Kidney (tissue), 14 donors: Measurements from ENCODE around the gene IGF2BP3. TPM values are rescaled to one million over a fixed set of nuclear protein-coding genes. Genes with fewer than 3 reads are reported as not detected.

Experiments used
- DNase-seq, 5 donors: peaks; one replicate each; pipeline ENCODE4 v3.0.0-alpha.2; 2013 to 2020
- FAIRE-seq: peaks from 2 replicates; lab custom pipeline; 2012; peaks lifted over from hg19 to GRCh38; lab: Jason Lieb, UNC
- H3K27ac ChIP-seq, 2 donors: one replicate each; pipeline ENCODE4 v1.7.0; 2013; ENCODE audit warnings: low read depth in 2 of 2, low read length in 2 of 2, inconsistent platforms in 1 of 2
- H3K27me3 ChIP-seq: one replicate; pipeline ENCODE4 v1.7.1; 2013; ENCODE audit warnings: low read length, inconsistent platforms; ENCODE audit not compliant: control insufficient read depth, insufficient read depth
- H3K36me3 ChIP-seq, 3 donors: one replicate each; pipeline versions ENCODE4 v1.7.0 to v1.7.1; 2013; ENCODE audit warnings: low read length in 3 of 3, control low read depth in 1 of 3, inconsistent platforms in 1 of 3; ENCODE audit not compliant: insufficient read depth in 3 of 3, control insufficient read depth in 2 of 3
- H3K4me1 ChIP-seq, 3 donors: one replicate each; pipeline versions ENCODE4 v1.7.0 to v1.7.1; 2013; ENCODE audit warnings: low read length in 3 of 3, inconsistent platforms in 1 of 3, low read depth in 1 of 3; ENCODE audit not compliant: control insufficient read depth in 2 of 3, insufficient read depth in 2 of 3
- H3K4me3 ChIP-seq, 3 donors: one replicate each; pipeline versions ENCODE4 v1.7.0 to v1.8.1; 2013; ENCODE audit warnings: low read length in 3 of 3, control low read depth in 1 of 3, inconsistent platforms in 1 of 3
- H3K9ac ChIP-seq, 3 donors: one replicate each; pipeline versions ENCODE4 v1.7.0 to v1.7.1; 2013; ENCODE audit warnings: low read length in 3 of 3, control low read depth in 1 of 3, inconsistent platforms in 1 of 3
- H3K9me3 ChIP-seq, 3 donors: one replicate each; pipeline versions ENCODE4 v1.7.0 to v1.7.1; 2013; ENCODE audit warnings: low read length in 3 of 3, control low read depth in 1 of 3, inconsistent platforms in 1 of 3; ENCODE audit not compliant: control insufficient read depth in 2 of 3, insufficient read depth in 1 of 3
- intact Hi-C: fragments of 100-400 bp; cut with DNase I; formaldehyde crosslinking; loops from one replicate; pipeline ENCODE4 v1.11.1; 2022
- polyA plus RNA-seq: library from polyadenylated mRNA; stranded (reverse); fragments of 350-450 nt; fragmentation: Illumina TruSeq; extraction: RNeasy Lipid Tissue Mini Kit (QIAGEN cat#74804); gene quantifications from one replicate; pipeline ENCODE4 v1.2.3, GENCODE V29; 2014; ENCODE audit warnings: low read depth, low replicate concordance; ENCODE audit not compliant: insufficient read depth
- total RNA-seq: library from RNA; stranded (reverse); fragmentation: NEBNext Ultra II Directional; extraction: Animal tissue kit (Norgen Biotek cat#: 25700); gene quantifications from one replicate; pipeline ENCODE4 v1.2.1, GENCODE V29; 2021
- TF ChIP-seq, protein P1 (sequence below): IDR thresholded peaks from 3 replicates; pipeline ENCODE4 v1.5.1; 2012; ENCODE audit warnings: mild to moderate bottlenecking, moderate library complexity, borderline replicate concordance; ENCODE audit not compliant: insufficient read depth; ENCODE audit errors: extremely low read depth
- donor health status: control.
- donor health status: control.
- donor health status: control.
- donor health status: control.
- donor health status: control.
- donor health status: DM: yes; HTN: yes; CAD: no.
- donor health status: Normal renal cell carcinoma (clear cell type).

IGF2BP3 gene
- total and polyA plus RNA-seq, 2 donors from 2014 or later = 0.85 TPM; not detected in 1

DNA sequence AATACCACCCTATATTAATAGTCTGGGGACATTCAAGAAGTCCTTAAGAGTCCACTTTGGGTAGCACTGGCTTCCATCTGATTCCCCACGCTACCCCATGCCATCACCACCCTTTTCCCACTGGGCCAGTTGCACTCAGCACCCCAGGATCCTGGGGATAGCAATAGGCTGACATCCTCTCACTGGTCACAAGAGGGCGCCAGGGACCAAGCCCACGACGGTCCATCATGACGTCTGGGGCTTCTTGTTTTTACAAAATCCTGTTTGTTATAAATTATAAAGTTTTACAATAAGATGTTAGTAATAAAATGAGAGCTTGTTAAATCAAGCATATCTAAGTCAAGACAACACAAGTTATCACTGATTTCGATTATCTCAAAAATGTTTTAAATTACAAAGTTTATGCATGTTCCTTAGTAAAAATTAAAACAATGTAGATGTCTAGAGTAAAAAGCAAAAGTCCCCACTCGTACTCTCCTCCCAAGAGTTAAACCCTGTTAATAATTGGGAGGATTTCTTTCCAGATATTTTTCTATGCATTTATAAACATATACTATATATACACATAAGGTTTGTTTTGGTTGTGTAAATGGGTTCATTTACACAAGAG, 208.3 kb downstream of the IGF2BP3 start:
- FAIRE-seq = peak; percentile 11
- Histone ChIP-seq H3K36me3 (peaks cover 0 to 5% (median 0%) of the 10 kb centered on the region in 3 donors), H3K27me3 (no peaks in the 10 kb centered on the region), H3K9me3 (no peaks in the 10 kb centered on the region), H3K9ac (no peak overlapping the region), H3K27ac (no peak overlapping the region), H3K4me1 (no peaks in the 10 kb centered on the region), H3K4me3 (no peak overlapping the region)
- intact Hi-C loops = no loop called here
- TF ChIP-seq, protein P1, sequence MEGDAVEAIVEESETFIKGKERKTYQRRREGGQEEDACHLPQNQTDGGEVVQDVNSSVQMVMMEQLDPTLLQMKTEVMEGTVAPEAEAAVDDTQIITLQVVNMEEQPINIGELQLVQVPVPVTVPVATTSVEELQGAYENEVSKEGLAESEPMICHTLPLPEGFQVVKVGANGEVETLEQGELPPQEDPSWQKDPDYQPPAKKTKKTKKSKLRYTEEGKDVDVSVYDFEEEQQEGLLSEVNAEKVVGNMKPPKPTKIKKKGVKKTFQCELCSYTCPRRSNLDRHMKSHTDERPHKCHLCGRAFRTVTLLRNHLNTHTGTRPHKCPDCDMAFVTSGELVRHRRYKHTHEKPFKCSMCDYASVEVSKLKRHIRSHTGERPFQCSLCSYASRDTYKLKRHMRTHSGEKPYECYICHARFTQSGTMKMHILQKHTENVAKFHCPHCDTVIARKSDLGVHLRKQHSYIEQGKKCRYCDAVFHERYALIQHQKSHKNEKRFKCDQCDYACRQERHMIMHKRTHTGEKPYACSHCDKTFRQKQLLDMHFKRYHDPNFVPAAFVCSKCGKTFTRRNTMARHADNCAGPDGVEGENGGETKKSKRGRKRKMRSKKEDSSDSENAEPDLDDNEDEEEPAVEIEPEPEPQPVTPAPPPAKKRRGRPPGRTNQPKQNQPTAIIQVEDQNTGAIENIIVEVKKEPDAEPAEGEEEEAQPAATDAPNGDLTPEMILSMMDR = peak; percentile 72
- DNase-seq = peak; percentile 53 to 83 (median 64)

DNA sequence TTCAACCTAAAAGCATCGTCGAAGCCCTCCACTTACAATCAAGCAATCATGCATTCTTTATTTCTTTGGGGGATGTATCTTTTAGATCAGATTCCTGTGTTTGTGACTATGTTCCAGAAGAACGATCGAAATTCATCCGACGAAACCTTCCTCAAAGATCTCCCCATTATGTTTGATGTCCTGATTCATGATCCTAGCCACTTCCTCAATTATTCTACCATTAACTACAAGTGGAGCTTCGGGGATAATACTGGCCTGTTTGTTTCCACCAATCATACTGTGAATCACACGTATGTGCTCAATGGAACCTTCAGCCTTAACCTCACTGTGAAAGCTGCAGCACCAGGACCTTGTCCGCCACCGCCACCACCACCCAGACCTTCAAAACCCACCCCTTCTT, 209.9 kb downstream of the IGF2BP3 start:
- Histone ChIP-seq H3K4me1 (no peaks in the 10 kb centered on the region), H3K9ac (no peak overlapping the region), H3K27me3 (no peaks in the 10 kb centered on the region), H3K9me3 (no peaks in the 10 kb centered on the region), H3K36me3 (peaks cover 0 to 5% (median 0%) of the 10 kb centered on the region in 3 donors), H3K27ac (no peak overlapping the region), H3K4me3 (no peak overlapping the region)
- no peak for FAIRE-seq
- DNase-seq = no peak
- intact Hi-C loops = no loop called here
- TF ChIP-seq, protein P1 = no peak

Other genes starting within 250 kb of the IGF2BP3 start
- 60.6 TPM for gene GPNMB, start 223.7 kb downstream of the IGF2BP3 start, total RNA-seq
- 43.9 TPM for gene GPNMB, start 223.7 kb downstream of the IGF2BP3 start, polyA plus RNA-seq
- 40.3 TPM for gene MALSU1, start 171.2 kb downstream of the IGF2BP3 start, total RNA-seq
- gene MALSU1, start 171.2 kb downstream of the IGF2BP3 start, polyA plus RNA-seq = 94.9 TPM
- gene TRA2A, start 61.5 kb upstream of the IGF2BP3 start, total RNA-seq = 67.1 TPM
- gene TRA2A, start 61.5 kb upstream of the IGF2BP3 start, polyA plus RNA-seq = 46.4 TPM
- 8.9 TPM for gene CCDC126, start 126.9 kb upstream of the IGF2BP3 start, total RNA-seq
- 5.2 TPM for gene CCDC126, start 126.9 kb upstream of the IGF2BP3 start, polyA plus RNA-seq
- gene FAM221A, start 209.7 kb upstream of the IGF2BP3 start, total RNA-seq = 8.6 TPM
- 8.7 TPM for gene FAM221A, start 209.7 kb upstream of the IGF2BP3 start, polyA plus RNA-seq
- gene STK31, start 239.7 kb upstream of the IGF2BP3 start, total RNA-seq = 0.44 TPM
- gene STK31, start 239.7 kb upstream of the IGF2BP3 start, polyA plus RNA-seq = 0.15 TPM